NCI-H146 treated with DMSO at 0.1 percent for 48 hours (cell line): Measurements from ENCODE around the gene GARIN5B.
A peak's percentile ranks its signal among the peaks of the same experiment; 100 is the strongest.
"Not testable (repeated sequence)": the region's sequence is repeated elsewhere in the genome, so short reads cannot be mapped to it uniquely, and the experiment has no call there.

Experiments
- DNase-seq: peaks from one replicate; lab custom pipeline; 2025; ENCODE audit not compliant: unreplicated experiment; lab: John Stamatoyannopoulos, UW

The GARIN5B gene

GRCh38 chr19:55352040-55352439, 11.0 kb downstream of the GARIN5B start:
- DNase-seq: no peak

GRCh38 chr19:55350620-55351315, 12.3 kb downstream of the GARIN5B start:
- DNase-seq: no peak

GRCh38 chr19:55348317-55349034, 14.6 kb downstream of the GARIN5B start:
- no peak for DNase-seq

- no peak for DNase-seq
These were observed 15.5 kb downstream of the GARIN5B start for GRCh38 chr19:55347442-55348009.

GRCh38 chr19:55346725-55347441, 16.2 kb downstream of the GARIN5B start:
- no peak for DNase-seq

GRCh38 chr19:55345818-55346724, 17.0 kb downstream of the GARIN5B start:
- no peak for DNase-seq

GRCh38 chr19:55345101-55345817, 17.8 kb downstream of the GARIN5B start:
- no peak for DNase-seq

- DNase-seq: no peak
These were observed 18.6 kb downstream of the GARIN5B start for GRCh38 chr19:55344444-55344843.

GRCh38 chr19:55341595-55342531, 21.2 kb downstream of the GARIN5B start:
- no peak for DNase-seq

GRCh38 chr19:55341171-55341588, 21.9 kb downstream of the GARIN5B start:
- DNase-seq: peak; percentile 83

GRCh38 chr19:55340784-55341147, 22.3 kb downstream of the GARIN5B start:
- DNase-seq: no peak

- DNase-seq: peak; percentile 74
These were observed 22.9 kb downstream of the GARIN5B start for GRCh38 chr19:55339889-55340783.

GRCh38 chr19:55339105-55339888, 23.8 kb downstream of the GARIN5B start, which contains the start of gene KMT5C:
KMT5C (plus strand) TSS chr19:55339876; CDS start chr19:55341937, 2,061 bp downstream.
- DNase-seq: peak; percentile 100

- DNase-seq: no peak
These were observed 27.0 kb downstream of the GARIN5B start for GRCh38 chr19:55336101-55336500.

GRCh38 chr19:55333870-55334269, 29.2 kb downstream of the GARIN5B start:
- DNase-seq: no peak

- DNase-seq: not testable (repeated sequence)
These were observed 33.3 kb downstream of the GARIN5B start for GRCh38 chr19:55329791-55330190.

- DNase-seq: not testable (repeated sequence)
These were observed 34.2 kb downstream of the GARIN5B start for GRCh38 chr19:55328774-55329318.
